GM12892 (cell line): ENCODE results near the gene PSMB9. TPM values are rescaled to one million over a fixed set of nuclear protein-coding genes. Genes with fewer than 3 reads are reported as not detected.
A peak's percentile ranks its signal among the peaks of the same experiment; 100 is the strongest.
"Not testable (repeated sequence)": the region's sequence is repeated elsewhere in the genome, so short reads cannot be mapped to it uniquely, and the experiment has no call there.

ENCODE experiments used
- DNase-seq: peaks from one replicate; pipeline ENCODE4 v3.0.0; 2011; ENCODE audit not compliant: insufficient read length
- FAIRE-seq: peaks from 2 replicates; lab custom pipeline; 2011; peaks lifted over from hg19 to GRCh38; lab: Jason Lieb, UNC
- POLR2A ChIP-seq: IDR thresholded peaks from 2 replicates; pipeline ENCODE4 v1.6.1; 2011; ENCODE audit warnings: low read depth, low read length, control low read depth
- POLR2AphosphoS5 ChIP-seq: IDR thresholded peaks from 2 replicates; pipeline ENCODE4 v1.6.1; 2011; ENCODE audit warnings: low read depth, low read length, control low read depth
- TAF1 ChIP-seq: IDR thresholded peaks from 2 replicates; pipeline ENCODE4 v1.6.1; 2011; ENCODE audit warnings: low read depth, mild to moderate bottlenecking, control low read depth, low read length, borderline replicate concordance
- polyA plus RNA-seq: library from polyadenylated mRNA; unstranded; fragments of >200 nt; gene quantifications from one replicate; pipeline ENCODE4 v1.2.1, GENCODE V29; 2012; ENCODE audit warnings: missing spikeins, inconsistent platforms; ENCODE audit not compliant: missing spikeins

The PSMB9 gene
- 286 TPM for polyA plus RNA-seq

DNA sequence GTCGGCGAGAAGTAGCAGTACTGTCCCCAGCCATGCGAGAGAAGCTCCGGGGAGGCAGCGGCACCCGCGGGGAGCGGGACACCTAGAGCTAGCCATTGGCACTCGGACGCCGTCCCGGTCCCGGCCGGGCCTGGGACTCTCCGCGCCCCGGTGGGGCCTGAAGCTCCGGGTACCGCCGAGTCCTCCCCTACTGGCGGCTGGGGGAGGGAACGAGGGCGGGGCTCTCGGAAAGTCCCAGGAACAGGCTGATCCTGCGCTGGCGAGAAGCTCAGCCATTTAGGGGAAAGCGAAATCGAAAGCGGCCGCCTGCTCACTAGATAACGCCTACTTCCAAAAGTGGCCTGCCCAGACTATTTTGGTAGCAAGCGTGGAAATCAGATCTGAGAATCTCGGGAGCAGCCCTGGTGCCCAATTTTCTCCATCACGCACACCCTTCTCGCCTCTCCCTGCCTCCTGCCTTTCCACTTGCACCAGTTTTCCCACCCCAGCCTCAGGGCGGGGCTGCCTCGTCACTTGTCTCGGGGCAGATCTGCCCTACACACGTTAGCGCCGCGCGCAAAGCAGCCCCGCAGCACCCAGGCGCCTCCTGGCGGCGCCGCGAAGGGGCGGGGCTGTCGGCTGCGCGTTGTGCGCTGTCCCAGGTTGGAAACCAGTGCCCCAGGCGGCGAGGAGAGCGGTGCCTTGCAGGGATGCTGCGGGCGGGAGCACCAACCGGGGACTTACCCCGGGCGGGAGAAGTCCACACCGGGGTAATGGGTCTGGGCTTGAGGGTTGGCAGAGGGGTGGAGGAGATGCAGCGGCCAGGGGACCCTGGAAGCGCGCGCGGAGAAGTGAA lies at the start of gene PSMB9, which contains the start of gene TAP1:
PSMB9 (plus strand) TSS at position 652 of the 835 bp plus-strand sequence; CDS start at position 690, 38 bp downstream.
TAP1 (minus strand) TSS at position 164 of the 835 bp plus-strand sequence; CDS start at position 96, 68 bp downstream.
- DNase-seq: peak; percentile 92
- peak; percentile 76 for TF ChIP-seq POLR2AphosphoS5
- TF ChIP-seq POLR2A: peak; percentile 82
- peak; percentile 89 for TF ChIP-seq TAF1
- FAIRE-seq: peak; percentile 94

DNA sequence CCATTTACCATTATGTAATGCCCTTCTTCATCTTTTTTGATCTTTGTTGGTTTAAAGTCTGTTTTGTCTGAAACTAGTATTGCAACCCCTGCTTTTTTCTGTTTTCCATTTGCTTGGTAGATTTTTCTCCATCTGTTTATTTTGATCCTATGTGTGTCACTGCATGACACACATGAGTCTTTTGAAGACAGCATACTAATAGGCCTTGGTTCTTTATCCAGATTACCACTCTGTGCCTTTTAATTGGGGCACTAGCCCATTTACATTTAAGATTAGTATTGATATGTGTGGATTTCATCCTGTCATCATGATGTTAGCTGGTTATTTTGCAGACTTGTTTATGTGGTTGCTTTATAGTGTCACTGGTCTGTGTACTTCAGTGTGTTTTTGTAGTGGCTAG lies 48.6 kb upstream of the PSMB9 start:
- FAIRE-seq, DNase-seq: not testable (repeated sequence)

DNA sequence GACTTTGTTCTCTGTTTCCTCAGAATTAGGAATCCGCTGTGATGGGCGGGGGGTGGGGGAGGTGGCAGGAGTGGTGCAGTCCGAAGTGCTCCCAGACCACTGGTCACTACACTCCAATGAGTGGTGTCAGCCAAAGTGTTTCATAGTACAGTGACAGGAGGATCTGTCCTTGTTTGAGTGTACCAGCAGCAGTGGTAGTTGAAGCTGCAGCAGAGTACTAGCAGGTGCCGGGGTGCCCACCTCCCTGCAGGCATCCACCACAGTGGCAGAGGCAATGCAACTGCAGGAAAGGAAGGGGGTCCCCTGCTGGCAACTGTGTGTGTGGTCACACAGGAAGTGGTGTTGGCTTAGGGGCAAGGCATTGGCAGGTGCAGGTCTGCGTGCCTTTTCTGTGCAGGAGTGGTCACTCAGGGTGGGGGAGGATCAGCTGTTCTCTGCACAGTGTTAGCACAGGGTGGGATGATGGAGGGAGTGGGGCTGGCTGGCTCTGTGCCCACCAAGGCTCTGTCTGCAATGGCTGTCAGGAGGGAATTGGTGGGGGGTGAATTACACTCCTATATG lies 46.9 kb upstream of the PSMB9 start:
- no peak for FAIRE-seq
- TF ChIP-seq POLR2A (no peak), POLR2AphosphoS5 (0 out of 2 replicates have a peak, but pooled peaks have one; percentile 31)

DNA sequence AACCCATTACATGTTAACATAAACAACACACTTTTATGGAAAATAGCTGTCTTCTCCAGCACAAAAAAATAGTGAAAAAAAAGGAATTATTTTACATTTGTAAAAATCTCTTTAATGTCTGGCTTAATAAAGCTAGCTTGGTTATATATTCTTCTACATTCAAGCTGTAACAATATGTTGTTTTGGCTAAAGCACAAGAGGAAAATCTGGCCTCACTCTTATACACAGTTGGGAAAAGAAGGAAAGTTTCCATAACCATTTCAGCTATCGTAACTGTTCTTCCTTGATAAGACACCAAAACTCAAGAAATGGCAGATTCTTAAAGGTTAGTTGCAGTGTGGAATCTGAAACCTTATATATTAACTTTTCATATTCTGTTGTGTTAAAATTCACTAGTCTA lies 44.8 kb upstream of the PSMB9 start:
- TF ChIP-seq TAF1 (no peak), POLR2AphosphoS5 (no peak), POLR2A (no peak)
- DNase-seq: no peak
- no peak for FAIRE-seq

More for the DNA sequence above, 46.9 kb upstream of the PSMB9 start:
- DNase-seq: no peak

DNA sequence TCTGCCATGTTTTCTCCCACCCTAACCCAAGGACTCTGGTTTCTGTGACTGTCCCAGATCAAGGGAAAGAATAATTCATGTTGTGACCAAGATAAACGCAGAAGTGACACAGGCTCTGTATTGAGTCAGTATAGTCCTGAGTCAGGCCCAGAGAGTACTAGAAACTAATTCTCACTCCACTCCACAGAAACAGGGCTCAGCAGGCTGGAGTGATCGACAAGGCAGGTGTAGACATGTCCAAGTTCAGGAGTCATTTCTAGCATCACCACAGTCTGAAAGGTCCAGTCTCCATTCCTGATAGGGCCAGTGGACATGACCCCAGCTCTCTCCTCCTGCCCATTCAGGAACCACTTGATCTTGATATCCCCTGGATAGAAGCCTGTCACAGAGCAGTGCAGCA lies 39.8 kb upstream of the PSMB9 start:
- DNase-seq (no peak), FAIRE-seq (no peak)
- TF ChIP-seq TAF1: no peak
- no peak for TF ChIP-seq POLR2AphosphoS5
- no peak for TF ChIP-seq POLR2A

DNA sequence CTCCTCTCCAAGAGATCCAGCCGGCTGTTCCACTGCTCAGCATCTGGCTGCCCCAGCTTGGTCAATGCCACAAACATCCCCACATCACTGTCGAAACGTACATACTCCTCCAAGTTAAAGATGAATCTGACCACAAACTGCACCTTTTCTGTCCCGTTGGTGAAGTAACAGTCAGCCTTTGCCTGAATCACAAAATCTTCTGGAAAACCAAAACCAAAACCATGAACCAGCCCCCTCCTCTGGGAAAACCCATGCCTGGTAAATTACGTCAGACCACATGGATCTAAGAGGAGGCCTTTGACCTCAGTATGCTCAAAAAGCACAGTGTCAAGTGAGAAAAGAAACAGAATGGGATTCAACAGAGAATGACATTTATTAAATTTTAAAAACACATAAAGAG lies 38.9 kb upstream of the PSMB9 start:
- FAIRE-seq (no peak), DNase-seq (no peak)
- TF ChIP-seq POLR2AphosphoS5: no peak
- TF ChIP-seq TAF1: no peak
- TF ChIP-seq POLR2A: no peak

DNA sequence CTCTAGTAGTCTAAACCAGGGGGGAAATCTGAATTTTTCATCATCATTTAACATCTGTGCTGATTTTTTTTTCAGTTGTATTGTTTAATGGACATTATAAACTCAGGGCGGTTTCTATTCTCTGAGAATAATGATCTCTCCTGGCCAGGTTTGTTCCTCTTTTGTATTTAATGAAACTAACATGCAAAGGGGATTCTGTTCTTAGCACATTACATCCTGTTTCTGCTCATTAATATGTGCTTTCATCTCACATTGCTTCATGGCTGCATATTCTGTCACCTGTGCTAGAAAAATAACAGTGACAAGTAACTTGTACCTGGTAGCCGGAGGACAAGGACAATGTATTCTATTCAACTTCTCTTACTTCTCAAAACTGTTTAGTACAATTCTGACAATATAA lies 38.0 kb upstream of the PSMB9 start:
- DNase-seq (no peak), FAIRE-seq (no peak)
- TF ChIP-seq TAF1: no peak
- 0 out of 2 replicates have a peak, but pooled peaks have one; percentile 21 for TF ChIP-seq POLR2AphosphoS5
- TF ChIP-seq POLR2A: no peak

DNA sequence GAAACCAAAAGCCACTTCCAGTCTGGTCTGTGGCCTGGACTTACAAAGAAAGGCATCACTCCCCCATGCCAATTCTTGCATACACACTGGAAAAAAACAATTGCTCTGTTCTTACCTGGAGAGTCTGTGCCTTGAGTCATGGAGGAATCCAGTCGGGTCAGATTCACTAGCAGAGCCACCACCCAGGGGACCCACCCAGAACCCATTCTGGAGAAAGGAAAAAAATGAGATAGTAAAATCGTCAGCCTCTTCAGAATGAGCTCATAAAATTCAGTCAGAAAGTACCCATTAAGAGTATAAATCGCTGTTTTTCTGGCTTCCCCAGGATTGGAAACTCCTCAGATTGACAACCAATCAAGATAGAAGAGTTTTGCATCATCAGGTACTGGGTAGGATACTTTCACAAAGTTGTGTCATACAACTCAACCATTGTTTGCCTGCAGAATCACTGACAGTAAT lies 37.2 kb upstream of the PSMB9 start, which contains the start of gene HLA-DOB:
HLA-DOB (minus strand) TSS at position 257 of the 459 bp plus-strand sequence; CDS start at position 206, 51 bp downstream.
- DNase-seq (no peak), FAIRE-seq (peak; percentile 98)
- TF ChIP-seq POLR2AphosphoS5: no peak
- TF ChIP-seq POLR2A: no peak
- no peak for TF ChIP-seq TAF1

DNA sequence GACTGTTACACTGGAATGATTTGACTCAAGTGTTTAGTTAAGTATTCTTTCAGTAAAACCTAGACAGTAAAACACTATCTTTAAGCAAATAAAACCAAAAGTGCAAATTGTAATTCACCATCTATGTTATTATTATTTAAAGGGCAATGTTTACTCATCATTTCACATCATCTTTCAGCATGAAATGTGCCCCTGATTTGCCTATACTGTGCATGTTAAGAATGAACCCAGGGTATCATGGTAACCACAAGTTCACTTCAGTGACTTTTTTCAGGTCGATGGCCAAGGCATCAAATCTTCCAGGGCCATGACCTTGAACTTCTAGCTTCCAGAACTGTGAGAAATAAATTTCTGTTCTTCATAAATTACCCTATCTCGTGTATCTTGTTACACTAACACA lies 35.1 kb upstream of the PSMB9 start:
- DNase-seq (no peak), FAIRE-seq (no peak)

DNA sequence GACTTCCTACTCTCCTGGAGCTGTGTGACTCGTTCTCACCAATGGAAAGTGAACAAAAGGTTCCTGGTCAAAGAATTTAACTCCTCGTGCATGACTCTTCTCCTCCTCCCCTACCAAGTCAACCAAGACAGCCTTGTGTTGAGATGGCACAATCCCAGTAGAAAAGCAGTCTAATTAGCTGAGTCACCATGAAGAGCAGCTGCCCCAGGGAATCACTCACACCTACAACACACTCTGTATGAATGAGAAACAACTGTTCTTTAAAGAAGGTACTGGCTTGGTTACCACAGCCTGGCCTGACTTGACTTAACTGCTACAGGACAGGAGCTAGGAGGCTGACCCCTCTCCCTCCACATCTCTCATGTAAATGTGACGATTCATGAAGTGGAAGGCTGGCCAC lies 34.3 kb upstream of the PSMB9 start:
- no peak for DNase-seq
- no peak for FAIRE-seq
- no peak for TF ChIP-seq POLR2A
- TF ChIP-seq TAF1: no peak
- TF ChIP-seq POLR2AphosphoS5: no peak

More for the DNA sequence above, 35.1 kb upstream of the PSMB9 start:
- TF ChIP-seq POLR2AphosphoS5: no peak
- no peak for TF ChIP-seq POLR2A
- no peak for TF ChIP-seq TAF1

DNA sequence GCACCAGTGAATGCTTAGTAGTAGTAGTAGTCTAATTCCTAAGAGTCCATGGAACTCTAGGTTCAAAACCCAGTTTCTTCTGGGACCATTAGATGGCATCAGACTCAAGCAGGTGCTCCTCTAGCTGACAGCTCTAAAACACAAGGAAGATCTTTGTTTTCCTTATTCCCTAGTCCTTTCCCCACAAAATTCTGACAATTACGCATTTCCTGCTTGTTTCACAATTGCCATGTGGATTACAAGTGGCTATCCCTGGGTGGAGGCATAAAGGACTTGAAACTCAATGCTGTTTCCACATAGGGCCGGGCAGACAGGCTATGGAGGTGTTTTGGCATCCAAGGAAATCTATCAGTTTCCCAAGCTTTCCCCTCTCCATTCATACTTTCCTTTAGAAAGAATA lies 28.0 kb upstream of the PSMB9 start:
- FAIRE-seq: no peak
- TF ChIP-seq TAF1: no peak
- peak; percentile 25; the same call in 1 of the 2 replicates for TF ChIP-seq POLR2A
- DNase-seq: no peak
